Measurements from ENCODE around the gene HSD17B7.
A peak's percentile ranks its signal among the peaks of the same experiment; 100 is the strongest.
"Not testable (repeated sequence)": the region's sequence is repeated elsewhere in the genome, so short reads cannot be mapped to it uniquely, and the experiment has no call there.

HSD17B7 gene, protein sequence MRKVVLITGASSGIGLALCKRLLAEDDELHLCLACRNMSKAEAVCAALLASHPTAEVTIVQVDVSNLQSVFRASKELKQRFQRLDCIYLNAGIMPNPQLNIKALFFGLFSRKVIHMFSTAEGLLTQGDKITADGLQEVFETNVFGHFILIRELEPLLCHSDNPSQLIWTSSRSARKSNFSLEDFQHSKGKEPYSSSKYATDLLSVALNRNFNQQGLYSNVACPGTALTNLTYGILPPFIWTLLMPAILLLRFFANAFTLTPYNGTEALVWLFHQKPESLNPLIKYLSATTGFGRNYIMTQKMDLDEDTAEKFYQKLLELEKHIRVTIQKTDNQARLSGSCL

DNA sequence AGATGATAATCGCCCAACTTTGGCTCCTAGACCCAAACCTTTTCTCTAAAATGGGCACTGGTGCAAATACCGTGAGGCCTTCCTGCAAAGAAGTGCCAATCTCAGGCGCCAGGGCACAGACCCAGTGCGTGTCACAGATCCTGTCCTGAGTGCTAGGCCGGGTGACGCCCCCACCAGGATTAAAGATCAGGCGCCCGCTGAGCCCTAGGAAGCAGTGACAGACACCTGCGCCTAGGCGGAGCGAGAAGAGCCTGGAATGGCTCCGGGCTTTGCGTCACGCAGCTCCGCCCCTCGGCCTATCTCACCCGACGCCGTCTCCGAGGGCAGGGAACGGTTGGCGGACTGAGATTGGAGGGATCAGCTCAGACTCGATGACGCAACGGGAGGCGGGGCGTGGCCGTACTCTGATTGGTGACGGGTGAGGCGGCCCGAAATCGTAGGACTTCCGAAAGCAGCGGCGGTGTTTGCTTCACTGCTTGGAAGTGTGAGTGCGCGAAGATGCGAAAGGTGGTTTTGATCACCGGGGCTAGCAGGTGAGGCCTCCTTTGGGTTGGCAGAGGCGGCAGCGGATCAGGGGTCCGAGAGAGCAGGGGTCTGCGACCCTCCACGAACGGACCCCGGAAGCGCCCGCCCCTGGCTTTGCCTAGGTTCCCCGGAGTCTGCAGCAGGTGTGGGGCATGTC lies at the start of gene HSD17B7:
Gene HSD17B7 (plus strand): TSS at position 400 of the 682 bp plus-strand sequence. CDS start 99 bp downstream, at position 499.
- peak in 1 of 2 experiments; percentile 40 for DNase-seq

DNA sequence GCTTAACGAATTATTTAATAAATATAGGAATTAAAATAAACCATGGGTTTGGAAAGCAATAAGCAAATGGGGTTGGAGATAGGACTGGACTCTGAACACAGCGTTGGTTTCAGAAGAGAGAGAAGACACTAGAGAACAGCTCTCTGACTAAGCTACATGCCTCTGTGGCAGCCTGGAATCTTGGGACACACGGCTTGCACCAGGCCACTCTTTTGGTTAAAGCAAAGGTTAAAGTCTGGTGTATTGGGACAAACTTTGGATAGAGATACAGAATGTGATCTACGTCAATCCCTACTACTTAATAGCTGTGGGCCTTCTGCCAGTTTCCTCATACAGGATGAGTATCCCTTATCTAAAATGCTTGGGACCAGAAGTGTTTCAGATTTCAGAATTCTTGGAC lies 49.7 kb upstream of the HSD17B7 start:
- DNase-seq = no peak

DNA sequence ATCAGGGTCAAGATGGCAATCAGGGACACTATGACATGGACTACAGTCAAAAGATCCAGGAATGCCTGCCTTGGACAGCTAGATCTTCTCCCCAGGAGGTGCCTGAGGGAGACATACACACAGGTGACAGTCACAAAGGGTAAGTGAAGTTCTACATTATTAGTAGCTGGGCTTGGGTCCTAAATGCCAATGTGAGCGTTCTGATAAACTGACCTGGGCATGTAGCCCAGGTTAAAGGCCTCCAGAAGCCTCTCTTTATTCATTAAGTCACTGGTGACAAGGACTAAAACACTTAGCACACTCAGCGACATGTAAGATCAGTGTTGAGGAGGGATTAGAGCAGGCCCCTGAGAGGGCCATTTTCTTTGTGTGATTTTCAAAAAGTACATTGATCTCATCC lies 48.9 kb upstream of the HSD17B7 start:
- no peak for DNase-seq

DNA sequence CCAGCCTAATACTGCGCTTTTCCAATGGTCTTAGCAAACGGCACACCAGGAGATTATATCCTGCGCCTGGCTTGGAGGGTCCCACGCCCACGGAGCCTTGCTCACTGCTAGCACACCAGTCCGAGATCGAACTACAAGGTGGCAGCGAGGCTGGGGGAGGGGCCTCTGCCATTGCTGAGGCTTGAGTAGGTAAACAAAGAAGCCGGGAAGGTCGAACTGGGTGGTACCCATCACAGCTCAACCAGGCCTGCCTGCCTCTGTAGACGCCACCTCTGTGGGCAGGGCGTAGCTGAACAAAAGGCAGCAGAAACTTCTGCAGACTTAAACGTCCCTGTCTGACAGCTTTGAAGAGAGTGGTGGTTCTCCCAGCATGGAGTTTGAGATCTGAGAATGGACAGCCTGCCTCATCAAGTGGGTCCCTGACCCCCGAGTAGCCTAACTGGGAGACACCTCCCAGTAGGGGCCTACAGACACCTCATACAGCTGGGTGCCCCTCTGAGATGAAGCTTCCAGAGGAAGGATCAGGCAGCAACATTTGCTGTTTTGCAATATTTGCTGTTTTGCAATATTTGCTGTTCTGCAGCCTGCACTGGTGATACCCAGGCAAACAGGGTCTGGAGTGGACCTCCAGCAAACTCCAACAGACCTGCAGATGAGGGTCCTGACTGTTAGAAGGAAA lies 44.1 kb upstream of the HSD17B7 start:
- DNase-seq = not testable (repeated sequence)

DNA sequence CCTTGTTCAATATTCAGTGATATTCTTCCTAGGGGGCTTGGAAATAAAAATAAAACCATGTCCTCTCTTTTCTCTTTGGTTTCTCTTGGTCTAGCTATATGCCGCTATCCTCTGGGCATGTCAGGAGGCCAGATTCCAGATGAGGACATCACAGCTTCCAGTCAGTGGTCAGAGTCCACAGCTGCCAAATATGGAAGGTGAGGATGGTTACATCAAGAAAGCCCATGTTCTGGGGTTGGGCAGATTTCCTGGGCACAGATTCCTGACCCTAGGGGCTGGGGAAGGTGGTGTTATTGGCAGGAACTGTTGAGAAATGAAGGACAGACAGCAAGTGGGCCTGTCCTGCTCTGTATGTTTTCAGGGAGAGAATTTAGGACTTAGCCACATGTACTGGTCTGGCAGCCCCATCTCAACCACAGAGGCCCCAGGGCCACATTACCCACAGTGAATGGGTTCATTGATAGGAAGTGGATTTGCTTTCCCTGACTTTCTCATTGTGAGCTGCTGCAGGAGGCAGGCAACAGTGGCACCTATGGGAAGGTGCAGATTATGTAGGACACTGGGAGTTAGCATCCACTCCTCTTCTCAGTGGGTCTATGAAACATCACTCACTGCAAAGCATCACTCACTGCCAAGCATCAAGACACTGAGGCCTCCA lies 37.4 kb upstream of the HSD17B7 start:
- no peak for DNase-seq

DNA sequence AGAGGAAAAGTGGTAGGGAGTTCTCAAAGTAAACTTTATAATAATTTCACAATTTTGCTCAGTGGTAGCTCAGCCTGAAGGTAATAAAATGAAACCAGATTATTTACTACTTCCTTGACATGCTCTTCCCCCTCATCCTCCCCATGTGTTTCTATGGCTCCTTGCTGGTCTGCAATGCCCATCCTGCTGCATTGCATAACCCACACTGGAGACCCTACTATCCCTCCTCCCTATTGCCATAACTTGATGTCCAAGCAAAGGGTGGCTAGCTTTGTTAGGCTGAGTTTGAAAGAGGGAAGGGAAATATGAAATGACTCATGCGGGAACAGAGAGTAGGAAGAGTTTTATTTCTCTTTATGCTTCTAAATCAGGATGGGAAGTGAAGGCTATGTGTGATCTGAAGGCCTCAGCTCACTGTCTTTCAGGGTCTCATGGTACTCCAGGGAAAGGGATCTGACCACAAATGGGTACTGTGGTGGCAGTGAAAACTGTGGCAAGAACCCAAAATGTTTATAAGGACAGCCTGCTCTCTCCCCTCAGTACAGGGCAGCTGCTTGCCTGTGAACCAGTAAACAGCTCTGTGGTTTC lies 36.4 kb upstream of the HSD17B7 start:
- no peak for DNase-seq

DNA sequence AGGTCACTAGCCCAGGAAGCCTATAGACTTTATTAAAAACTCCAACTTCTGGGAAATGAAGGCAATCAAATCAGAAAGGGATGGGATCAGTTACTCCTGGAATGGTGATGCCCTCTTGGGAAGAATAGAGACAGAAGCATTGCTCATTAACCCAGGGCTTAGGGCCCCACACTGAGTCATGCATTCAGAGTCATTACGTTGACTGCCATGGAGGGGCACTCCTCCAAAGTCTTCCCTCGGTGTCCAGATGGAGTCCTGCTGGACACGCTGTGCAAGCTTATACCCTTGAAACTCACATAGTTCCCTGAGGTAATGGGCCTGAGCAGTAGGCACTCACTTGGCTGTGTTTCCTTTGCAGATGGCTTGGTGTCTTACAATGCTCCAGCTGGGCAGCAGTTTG lies 35.2 kb upstream of the HSD17B7 start:
- DNase-seq = no peak

DNA sequence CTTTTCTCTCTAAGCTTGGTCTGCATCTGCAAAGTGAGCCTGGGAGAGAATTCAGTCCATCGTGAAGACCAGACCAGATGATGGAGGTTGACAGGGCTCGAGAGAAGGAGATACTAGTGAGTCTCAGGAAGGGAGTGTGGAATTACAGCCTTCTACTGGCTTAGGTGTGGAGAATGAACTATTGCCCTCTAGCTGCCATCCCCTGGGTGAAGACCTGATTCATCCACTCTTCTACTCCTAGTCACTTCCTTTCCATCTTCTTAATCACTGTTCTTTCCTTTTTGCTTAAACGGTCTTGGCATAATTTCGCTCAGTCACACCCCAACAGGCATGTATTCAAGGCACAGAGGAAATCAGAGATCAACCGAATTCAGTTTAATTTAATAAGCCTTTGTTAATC lies 34.0 kb upstream of the HSD17B7 start:
- DNase-seq = no peak

DNA sequence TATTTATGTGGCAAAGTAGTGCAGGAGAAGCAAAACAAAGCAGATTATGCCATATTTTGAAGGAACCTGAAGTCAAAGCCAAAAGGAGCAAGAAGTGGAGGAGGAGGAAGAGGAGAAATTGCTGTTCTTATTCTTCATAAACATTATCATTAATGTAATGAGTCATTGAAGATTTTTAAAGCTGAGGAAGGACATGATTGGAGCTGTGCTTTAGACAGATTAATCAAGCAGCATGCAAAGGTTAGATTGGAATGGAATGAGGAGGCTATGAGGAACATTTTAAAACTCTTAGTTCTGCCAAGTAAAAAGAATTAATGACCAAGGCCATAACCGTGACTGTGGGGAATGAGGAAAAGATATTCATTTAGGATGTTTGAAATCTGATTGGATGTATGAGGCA lies 33.0 kb upstream of the HSD17B7 start:
- no peak for DNase-seq

DNA sequence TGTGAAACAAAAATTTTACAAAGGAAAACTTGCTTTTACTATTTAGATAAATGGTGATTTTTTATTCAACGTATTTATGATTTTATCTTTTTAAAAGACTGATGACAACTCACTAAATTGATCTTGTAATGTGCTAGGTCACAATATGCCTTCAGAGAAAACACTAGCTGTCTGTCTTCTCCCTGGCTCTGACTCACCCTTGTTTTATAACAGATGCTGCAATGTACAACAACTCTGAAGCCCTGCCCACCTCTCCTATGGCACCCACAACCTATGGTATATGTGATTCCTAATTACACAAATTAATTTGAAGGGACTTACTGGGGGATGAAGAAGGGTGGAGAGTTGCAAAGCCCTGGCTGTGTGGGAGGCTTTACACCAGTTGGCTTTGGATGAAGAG lies 24.7 kb upstream of the HSD17B7 start:
- DNase-seq = no peak

DNA sequence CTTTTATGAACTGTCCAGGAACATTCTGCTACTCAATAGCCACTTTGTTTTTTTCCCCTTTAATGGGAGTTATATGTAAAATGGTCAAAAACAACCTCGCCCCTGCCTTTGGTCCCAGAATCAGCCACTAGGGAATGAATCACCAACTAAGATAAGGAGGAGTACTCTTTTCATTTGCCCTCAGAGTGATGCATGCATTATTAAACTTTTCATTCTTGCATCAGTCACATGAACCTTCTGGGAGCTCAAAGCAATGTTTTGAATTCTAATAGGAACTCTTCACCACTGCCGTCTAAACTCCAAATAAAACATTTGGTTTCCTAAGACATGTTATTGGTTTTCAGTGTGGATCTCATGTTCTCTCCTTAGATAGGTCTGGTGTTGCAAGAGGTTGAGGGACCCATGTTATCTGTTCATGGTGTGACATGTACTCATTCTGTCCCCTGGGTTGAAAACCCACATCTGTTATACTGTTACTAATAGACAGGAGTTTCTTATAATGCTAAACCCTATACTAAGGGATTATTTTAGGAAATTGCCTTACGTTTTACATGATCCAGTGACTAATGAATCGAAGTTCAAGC lies 17.8 kb upstream of the HSD17B7 start:
- DNase-seq = no peak

DNA sequence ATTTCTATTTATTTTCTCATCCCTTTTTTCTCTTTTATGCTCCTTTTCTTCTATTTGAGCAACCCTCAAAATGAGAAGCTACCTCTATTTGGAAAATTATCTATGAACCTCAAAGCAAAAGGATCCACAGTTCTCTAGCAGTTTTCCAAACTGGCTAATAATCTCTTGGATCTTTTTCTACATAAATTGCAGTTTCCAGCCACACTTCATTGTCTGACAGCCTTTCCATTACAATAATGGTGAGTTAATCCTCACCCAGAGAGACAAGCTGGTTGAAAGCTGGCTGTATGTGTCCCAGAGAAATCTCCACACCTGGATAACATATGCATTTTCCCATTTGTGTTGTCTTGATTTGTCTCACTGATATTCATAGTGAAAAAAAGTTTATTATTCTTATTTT lies 16.5 kb upstream of the HSD17B7 start:
- no peak for DNase-seq

DNA sequence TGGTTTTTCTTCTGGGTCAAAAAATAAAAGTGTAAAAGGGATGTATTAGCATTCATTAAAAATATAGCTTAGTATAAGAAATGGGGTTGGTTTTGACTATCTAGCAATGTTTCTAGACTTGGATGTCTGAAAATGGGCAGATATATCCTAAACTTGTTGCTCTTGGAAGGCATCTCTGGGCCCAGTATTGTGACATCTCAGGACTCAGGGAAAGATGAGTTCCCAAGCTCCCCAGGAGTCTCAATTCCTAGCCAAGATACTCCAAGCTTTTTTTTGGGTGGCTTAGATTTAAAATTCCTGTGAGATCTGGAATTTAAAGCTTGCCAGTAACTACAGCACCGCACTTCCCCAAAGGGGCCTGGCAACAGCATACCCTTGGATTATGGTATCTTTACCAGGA lies 11.5 kb upstream of the HSD17B7 start:
- no peak for DNase-seq

DNA sequence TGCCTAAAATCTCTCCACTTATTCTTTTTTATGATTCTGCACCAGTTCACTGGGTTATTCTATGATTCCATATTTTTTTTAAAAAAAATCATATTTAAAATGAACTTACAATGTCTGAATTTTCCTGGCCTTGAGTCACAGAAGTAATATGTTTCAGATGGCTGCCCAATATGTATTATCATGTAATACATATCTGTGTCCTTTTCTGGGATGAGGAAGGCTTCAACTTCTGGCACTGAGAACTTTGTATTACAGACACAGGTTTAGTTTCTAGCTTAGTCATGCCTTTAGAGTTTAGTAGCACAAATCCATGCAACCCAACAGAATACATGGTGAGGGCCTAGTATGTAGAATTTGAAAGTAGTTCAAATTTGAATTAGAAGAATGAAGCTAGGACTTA lies 7.8 kb upstream of the HSD17B7 start:
- no peak for DNase-seq

DNA sequence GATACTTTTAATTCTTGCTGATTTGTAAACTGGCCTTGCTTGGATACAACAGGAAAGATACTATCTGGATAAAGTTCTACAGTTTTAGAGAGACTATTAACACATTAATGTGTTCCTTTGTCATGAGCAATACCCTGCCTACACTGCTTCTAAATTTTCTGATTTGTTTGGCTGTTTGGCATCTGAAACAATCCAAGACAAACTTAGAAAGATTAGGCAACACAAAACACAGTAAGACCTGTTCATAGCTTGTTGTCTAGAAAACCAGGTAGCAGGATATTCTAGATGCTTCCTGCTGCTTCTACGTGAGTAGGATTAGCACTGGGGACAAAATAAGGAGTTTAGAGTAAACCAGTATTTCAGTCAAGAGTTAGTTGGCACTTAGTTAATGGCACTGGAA lies 5.6 kb upstream of the HSD17B7 start:
- DNase-seq = not testable (repeated sequence)

DNA sequence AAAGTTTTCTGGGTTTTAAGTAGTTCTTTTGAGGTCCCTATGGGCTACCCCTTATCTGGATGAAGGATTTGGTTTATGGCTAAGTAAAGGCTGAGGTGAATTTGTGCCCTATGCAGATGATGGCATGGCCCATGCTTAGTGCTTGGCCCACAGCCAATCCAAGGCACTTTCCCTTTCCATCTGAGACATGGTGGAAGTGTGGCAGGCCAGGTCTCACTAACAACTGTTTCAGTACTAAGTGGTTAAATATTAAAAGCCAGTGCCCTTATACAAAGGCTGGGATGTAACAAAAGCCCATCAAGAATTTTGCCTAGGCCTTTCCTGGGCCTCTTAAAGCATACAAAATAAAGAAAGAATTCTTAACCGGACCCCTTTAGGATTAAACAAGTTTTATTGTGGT lies 1.7 kb upstream of the HSD17B7 start:
- DNase-seq = not testable (repeated sequence)

DNA sequence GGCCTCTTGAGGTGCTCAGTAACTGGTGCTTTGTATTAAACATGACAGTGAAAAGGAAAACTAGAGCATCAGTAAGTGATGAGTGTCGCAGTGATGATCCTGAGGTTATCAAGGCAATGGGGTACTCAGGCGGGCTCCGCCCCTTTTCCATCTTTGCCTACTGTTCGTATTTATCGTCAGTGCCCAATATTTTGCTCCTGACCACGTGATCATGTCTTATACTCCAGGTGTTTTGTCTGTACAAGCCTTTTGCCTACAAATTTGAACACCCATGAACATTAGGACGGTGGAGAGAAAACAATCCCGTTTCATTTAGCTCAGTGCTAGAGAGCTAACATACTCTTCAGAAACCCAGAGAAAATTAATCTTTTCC lies 469 bp downstream of the HSD17B7 start:
- not testable (repeated sequence) for DNase-seq

DNA sequence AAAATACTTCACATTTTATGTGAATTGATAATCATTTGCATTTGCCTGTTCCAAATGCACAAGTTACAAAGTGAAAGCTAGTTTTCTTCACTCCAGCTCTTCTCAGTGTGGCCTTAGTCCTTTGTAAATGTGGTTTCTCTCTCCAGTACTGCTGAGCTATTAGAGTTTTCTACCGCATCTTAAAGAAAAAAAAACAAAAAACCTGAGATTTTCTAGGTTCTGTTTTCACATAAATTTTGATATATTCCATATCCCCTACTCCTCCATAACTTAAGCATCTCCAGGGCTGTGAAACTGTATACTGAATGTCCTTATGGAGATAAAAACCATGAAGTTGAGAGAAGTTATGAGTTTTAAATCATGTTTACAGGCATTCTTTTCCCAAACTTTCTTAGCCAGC lies 3.8 kb downstream of the HSD17B7 start:
- not testable (repeated sequence) for DNase-seq

DNA sequence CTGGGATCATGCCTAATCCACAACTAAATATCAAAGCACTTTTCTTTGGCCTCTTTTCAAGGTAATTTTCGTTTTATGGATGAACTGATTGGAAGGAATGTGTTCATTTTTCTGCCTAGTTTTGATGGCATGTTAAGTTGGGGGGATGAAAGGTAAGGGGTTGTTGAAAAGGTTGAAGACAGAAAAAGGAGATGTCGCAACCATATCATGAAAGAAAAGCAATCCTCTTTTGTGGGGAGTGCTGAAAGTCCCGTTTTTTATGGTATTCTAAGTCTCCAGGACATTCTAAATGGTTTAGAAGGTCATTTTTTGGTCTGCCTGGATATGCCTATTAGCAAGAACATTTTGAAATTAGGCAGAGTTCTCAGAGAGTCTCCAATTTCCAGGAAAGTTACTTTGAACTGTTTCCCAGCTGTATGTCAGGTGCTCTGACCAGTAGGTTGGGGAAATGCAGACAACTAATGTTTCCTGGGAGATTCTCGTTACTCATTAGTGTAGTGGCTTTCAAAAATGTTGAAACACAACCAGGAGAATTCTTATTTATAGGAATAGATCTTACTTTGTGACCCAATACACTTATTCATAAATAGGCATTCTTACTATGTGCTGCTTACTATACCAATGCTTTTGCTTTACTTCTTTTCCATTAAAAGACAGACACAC lies 6.2 kb downstream of the HSD17B7 start:
- DNase-seq = not testable (repeated sequence)

DNA sequence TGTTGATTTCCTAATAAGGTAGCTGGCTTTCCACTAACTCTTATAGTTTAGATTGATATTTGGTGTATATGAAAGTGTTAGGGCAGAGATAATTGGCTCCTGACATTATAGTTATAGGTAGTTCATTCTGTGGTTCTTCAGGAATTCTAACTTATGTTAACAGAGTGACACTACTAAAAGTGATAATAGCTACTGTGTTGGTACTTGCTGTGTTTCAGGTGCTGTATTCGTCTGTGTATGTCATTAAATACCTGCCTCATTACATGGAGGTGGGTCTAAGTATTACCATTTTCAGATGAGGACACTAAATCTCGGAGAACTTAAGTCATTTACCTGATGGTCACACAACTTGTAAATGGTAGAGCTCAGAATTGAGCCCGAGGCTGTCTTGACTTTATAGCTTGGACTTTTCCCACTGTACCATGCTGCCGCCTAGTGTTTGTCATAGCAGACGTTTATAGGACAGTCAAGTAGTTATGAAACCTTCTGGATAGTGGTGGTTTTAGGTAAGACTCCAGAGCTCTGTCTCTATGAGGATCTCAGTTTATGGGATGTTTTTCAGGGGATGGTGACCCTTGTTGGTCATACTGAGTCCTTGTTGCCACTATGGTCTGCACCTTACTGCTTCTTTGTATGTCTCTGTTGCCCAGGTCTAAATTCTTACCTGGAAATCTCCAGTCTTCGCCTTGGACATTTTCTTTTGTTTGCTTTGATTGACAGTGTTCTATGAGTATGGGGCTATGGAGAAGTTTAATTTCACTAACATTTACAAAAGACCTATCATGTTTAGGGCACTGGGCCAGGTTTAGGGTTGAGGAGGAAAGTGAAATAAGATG lies 9.7 kb downstream of the HSD17B7 start:
- DNase-seq = peak in 1 of 2 experiments; percentile 5

DNA sequence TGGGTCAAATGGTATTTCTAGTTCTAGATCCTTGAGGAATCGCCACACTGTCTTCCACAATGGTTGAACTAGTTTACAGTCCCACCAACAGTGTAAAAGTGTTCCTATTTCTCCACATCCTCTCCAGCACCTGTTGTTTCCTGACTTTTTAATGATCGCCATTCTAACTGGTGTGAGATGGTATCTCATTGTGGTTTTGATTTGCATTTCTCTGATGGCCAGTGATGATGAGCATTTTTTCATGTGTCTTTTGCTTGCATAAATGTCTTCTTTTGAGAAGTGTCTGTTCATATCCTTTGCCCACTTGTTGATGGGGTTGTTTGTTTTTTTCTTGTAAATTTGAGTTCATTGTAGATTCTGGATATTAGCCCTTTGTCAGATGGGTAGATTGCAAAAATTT lies 17.0 kb downstream of the HSD17B7 start:
- DNase-seq = not testable (repeated sequence)
